GM19193 (cell line): ENCODE results near the gene JAG2.

Source experiments
- POLR2A ChIP-seq: IDR thresholded peaks from 4 replicates; pipeline ENCODE4 v1.6.1; 2011; ENCODE audit not compliant: insufficient read depth, insufficient read length; ENCODE audit errors: extremely low read depth

The JAG2 gene

DNA sequence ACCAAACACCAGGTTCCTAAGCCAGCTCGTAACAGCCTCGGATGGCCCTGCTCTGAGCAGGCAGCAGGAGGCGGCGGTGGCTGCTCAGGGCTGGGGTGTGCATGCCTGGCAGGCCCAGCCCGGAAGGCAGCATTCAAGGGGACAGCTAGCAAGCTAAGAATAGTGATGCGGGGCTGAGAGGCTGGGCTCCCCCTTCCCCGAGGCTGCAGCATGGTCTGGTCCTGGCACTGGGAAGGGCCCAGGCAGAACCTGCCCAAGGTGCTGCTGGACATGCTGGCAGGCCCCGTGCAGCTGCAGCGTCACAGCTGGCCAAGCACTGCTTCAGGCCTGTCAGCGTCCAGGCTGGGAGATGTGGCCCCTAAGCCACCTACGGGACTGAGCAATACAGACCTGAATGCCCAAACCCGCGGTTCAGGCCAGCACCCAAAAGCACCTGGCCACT lies 38.9 kb upstream of the JAG2 start:
- TF ChIP-seq POLR2A, result no peak

DNA sequence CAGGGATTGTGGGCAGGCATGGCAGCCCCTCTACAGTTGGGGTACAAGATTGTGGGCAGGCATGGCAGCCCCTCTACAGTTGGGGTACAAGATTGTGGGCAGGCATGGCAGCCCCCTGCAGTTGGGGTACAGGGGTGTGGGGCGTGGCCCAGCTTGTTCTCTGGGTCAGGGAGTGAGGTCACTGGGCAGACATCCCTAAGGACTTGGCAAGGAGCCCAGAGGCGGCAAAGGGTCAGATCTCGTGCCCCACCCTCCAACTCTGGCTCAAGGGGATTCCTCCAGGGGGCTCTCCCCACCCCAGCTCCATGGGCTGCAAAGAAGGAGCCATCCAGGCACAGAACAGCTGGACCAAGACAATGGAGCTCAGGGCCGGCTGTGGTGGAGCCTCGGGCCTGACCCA lies 38.3 kb upstream of the JAG2 start:
- no peak for TF ChIP-seq POLR2A

DNA sequence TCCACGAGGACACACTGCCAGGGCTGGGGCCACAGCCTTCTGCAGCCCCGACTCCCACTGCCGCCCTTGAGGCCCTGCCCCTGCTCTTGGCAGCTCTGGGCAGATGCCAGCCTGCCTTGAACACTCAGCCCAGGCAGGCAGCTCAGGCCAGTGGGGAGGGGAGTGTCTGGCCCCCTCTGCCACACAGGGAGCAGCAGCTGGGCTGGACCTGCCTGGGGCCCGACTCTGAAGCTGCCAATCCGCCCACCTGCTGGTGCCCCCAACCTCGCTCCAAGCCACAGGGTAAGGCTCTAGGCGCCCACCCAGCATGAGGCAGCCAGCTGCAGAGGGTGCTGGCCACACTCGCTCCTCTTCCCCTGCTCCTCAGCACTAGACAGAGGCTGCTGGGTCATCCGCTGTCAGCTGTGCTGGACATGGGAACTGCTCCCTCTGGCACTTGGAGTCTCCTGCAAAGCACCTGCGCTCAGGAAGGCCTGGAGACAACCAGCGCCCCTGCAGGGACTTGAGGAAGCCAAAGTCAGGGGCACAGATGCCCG lies 37.2 kb upstream of the JAG2 start:
- no peak for TF ChIP-seq POLR2A

DNA sequence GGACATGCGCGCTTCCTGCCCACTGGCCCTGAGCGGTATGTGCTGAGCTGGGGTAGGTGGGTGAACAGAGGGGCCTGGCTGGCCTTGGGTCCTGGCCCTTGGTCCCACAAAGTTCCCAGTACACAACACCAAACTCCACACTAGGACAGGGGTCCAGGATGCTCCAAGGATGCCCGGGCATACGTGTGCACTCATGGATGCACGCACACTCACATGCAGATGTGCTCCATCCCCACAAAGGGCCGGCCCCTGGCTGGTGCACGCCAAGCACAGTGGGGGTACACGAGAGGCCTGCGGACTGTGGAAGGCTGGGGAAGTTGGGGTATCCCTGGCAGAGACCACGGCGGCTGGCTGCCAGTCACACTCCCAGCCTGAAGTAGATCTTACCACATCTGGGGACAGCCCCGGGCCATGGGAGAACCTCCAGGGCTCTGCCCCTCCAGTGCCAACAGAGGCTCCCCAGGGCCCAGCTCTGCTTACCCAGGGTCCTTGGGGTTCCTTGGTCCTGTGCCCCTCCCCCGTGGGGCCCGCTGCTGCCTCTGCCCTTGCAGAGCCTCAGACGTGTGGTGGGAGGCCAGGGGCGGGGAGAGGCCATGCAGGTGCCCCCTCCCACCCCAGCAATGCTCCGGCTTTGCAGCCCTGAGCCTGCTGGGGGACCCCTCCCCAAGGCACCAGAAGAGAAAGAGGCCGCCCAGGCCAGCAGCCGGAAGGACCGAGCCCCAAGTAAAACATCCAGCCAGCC lies 36.5 kb upstream of the JAG2 start:
- TF ChIP-seq POLR2A, result no peak

DNA sequence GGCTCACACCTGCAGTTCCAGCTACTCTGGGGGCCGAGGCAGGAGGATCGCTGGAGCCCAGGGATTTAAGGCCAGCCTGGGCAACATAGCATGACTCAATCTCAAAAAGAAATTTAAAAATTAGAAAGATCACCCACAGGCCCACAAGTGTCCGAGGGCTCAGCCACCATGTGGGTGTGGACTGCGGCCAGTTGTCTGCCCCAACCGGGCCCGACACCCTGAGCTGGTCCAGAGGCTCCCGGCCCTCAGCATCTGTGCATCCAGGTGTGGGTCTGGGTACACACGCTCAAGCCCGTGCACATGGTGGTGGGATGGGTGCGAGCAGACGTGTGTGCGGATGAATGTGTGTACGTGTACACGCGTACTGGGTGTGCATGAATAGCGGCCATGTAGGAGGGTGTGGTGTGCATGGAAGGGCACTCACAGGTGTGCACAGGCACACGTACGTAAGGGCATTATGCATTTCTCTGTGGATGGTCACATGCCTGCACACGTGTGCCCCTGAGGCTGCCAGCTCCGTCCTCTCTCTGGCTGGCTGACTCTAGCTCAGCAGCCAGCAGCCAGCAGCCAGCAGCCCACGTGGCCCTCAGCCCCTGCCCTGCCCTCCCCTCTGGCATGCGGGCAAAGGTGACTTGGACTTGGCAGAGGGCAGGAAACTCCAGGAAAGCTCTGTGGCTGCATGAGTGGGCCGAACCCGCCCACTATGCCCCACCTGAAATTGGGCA lies 35.8 kb upstream of the JAG2 start:
- TF ChIP-seq POLR2A, result no peak

DNA sequence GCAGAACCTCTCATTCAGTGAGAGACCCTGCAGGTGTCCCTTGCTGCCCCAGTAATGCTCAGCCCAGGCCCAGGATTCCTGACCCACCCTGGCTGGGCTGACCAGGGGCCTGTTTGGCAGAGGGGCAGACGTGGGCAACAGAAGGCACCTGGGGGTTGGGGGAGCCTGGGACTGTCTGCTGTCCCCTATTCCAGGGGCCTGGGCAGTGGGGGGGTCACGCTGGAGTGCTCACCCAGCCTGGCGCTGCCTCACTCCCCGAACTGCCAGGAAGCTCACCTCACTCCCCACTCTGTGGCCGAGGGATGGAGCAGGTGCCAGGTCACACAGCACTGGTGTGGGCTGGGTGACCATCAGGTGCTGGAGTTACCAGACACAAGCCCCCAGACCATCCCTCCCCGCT lies 35.1 kb upstream of the JAG2 start:
- TF ChIP-seq POLR2A, result no peak

- TF ChIP-seq POLR2A, result no peak
These were observed 34.5 kb upstream of the JAG2 start for GRCh38 chr14:105203057-105203531.

- TF ChIP-seq POLR2A, result no peak
These were observed 33.4 kb upstream of the JAG2 start for GRCh38 chr14:105201925-105202513.

DNA sequence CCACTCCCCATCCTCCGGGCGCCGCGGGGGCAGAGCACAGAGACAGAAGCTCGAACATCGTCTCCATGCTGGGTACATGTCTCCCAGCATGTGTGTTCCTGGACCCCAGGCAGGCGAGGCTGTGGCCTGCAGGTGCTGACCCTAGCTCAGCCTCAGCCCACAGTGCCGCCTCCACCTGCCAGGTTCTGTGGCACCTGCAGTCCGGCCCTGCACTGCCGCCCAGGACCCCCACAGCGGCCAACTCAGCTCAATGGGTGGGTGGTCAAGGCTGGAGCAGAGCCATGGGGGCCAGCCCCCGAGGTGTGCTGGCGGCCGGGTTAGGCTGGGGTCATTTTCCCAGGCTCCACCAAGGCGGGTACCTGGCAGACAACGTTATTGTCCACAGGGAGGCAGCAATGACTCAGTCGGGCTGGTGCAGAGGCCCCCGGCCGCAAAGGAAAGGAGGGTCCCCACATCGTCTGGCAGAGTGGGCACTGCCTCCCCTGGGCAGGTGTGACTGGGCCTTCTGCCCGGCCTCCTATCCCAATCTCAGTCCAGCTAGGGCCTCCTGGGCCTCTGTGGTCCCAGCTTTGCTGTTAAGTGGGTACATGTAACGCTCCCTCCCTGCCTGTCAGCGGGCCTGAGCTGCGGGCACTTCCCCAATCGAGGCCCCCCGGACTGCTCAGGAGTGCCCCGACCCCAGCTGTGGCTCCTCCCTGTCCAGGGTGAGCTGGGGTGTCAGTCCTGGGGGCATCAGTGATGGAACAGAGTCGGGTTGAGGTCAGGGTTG lies 32.8 kb upstream of the JAG2 start:
- TF ChIP-seq POLR2A, result no peak

- no peak for TF ChIP-seq POLR2A
These were observed 32.1 kb upstream of the JAG2 start for GRCh38 chr14:105200641-105201040.

- TF ChIP-seq POLR2A, result no peak
These were observed 31.5 kb upstream of the JAG2 start for GRCh38 chr14:105200074-105200473.

GRCh38 chr14:105199093-105199492 lies 30.5 kb upstream of the JAG2 start:
- TF ChIP-seq POLR2A, result no peak

DNA sequence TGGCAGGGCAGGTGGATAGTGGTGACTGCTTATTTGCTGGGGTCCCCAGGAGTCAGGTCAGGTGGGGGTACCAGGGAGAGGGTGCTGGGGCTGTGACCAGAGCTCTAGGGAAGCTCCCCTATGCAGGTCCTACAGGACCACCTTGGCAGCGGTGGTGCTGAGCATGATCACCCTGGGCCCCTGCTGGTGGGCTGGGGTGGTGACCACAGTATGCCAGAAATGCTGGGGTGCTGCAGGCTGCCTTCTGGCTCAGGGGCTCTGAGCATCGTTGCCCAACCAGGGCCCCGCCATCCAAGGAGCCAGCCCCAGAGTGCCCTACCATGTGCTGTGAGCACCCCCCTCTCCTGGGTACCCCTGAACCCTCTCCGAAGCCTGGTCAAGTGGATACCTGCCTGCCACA lies 30.0 kb upstream of the JAG2 start:
- TF ChIP-seq POLR2A, result no peak

DNA sequence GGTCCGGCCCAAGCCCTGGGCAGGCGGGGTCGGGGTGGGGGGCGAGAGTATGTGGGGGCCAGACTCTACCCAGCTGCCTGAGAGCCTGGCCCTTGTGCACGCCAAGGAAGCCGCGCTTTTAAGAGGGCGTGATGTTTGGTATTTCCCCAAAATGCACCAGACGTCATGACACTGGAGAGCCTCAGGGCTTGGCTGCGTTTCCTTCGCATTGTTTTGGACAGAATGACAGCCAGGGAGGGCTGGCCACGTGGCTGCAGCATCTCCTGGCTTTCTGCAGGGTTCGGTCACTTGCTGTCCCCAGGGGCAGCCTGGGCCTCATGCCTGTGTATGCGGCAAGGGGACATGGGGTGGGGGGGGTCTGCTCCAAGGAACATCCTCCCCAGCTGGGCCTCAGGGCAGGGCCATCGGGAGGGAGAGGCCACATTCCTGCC lies 28.6 kb upstream of the JAG2 start:
- no peak for TF ChIP-seq POLR2A

GRCh38 chr14:105196265-105196960 lies 27.8 kb upstream of the JAG2 start:
- TF ChIP-seq POLR2A, result no peak
